Activated naive CD4-positive, alpha-beta T cell (primary cell): Measurements from ENCODE around the gene UBR1.
"Not testable (repeated sequence)": the region's sequence is repeated elsewhere in the genome, so short reads cannot be mapped to it uniquely, and the experiment has no call there.

Source experiments
- DNase-seq, 4 experiments: peaks; one replicate each; lab custom pipeline; 2025; lab: John Stamatoyannopoulos, UW

The UBR1 gene

DNA sequence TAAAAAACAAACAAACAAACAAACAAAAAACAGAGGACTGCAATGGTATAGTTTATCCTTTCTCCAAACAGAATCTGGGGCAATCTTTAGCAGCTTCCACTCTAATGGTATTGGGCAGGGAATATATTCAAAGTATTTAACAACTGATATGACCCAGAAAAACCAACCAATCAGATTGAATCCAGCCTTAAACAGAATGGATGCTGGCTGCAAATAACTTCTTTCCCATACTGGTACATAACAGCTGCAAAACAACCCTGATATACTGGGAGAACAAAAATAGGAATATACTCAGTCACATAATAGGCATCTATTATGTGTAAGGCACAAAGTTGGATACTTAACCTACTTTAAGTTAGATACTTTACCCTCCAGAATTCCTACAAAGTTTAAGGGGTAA is 49.1 kb downstream of the UBR1 start:
- DNase-seq, result no peak

DNA sequence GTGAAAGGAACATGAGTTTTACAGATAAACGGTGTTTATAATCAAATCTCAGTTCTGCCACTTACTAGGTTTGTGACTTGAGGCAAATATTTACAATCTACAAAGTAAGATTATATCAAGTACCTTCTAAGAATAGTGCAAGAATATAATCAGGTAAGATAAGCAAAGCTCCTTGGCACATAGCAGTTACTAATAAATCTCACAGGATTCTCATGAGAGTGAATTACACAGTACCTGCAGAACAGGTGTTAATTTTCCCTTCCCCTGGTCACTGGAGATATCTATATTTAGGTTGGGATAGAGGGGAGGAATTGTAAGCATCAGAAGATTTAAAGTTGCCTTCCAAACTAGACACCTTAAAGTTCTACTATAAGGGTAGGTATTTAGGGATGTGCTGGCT is 53.0 kb downstream of the UBR1 start:
- DNase-seq, result no peak

DNA sequence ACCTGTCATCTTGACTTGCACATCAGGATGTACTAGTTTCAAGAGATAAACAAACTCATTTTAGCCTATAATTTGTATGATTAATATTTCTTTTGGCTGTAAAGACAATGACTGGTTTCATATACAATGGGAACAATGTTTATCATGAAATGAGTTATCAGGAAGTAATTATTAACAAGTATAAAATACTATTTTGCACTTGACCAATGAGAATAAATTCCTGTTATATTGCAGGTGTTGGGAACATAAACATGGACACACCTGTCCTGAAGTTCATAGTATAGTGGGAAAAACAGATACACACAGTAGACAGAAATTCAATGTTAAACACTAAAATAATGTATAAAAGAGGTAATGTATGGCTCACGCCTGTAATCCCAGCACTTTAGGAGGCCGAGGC is 56.9 kb downstream of the UBR1 start:
- DNase-seq, result no peak

DNA sequence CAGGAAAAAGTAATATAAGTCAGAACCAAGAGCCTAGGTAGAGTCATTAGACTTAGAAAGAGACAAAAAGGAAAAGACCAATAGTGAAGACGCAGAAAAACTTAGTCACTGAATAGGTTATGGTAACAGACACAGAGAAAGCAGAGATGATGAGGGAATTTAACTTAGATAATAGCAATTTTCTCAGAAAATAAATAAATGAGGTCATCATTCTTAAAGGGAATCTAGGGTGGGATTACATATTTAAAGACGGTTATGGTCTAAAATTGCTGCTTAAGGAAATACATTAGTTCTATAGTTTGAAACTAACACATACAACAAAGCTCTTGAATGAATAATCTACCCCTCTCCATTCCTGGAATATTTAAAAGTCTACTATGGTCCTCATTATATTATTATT is 59.4 kb downstream of the UBR1 start:
- no peak for DNase-seq

DNA sequence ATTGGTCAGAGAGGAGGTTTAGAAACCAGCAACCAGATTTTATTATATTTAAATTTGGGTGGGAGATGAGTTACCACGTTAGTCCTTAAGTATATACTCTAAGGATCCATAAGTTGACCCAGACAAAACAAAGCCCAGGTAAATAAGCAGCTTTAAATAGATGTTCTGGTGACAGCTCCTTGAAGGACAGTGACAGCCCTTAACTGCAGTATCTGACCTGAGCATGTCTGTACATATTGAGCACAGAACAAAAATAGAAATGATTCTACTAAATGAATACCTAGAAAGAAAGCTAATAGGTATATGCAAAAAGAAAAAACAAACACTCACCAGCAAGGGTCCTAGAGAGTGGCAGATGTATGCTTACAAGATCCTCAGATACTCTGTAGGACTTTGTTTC is 63.0 kb downstream of the UBR1 start:
- no peak for DNase-seq

GRCh38 chr15:43041085-43041484 is 64.8 kb downstream of the UBR1 start:
- not testable (repeated sequence) for DNase-seq

DNA sequence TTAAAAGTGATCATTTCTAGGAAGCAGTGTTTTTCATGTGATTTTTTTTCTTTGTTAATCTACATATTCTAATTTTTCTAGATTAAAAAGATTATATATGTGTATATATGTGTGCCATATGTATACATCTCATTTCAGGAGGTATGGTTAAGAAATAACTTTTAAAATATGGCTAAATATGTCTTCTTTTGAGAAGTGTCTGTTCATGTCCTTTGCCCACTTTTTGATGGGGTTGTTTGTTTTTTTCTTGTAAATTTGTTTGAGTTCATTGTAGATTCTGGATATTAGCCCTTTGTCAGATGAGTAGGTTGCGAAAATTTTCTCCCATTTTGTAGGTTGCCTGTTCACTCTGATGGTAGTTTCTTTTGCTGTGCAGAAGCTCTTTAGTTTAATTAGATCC is 70.6 kb downstream of the UBR1 start:
- not testable (repeated sequence) for DNase-seq

DNA sequence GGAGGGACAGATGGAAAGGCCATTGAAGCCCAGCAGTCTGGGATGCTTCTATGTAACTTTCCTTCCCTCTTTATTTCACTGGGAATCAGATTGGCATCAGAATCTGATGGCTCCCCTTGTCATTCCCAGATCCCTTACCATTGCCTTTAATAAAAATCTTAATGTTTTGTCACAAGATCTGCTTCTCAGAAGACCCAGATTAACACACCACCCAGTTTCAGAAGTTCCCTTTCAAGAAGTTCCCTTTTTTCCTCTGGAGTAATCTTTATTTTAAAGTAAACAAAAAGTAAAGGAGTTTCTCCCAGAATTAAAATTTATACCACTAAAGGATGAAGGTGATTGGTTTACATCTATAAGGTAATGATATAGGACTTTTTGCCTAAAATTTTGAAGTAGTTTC is 76.4 kb downstream of the UBR1 start:
- no peak for DNase-seq

DNA sequence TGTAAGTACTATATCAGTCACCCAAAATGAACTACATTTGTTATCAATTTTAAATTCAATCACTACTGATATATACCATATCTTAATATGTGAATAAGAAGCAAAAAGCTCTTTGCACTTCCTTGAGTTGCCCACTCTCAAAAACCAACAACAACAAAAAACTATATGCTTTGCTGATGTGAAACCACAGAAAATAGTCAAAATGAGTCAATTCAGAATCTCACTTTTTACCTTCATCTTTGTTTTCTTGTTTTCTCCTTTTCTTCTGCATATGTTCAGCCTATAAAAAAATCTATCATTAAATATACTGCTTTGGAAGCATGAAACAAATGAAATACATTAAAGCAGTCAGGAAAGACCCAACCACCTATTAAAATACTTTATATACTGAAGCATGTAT is 80.7 kb downstream of the UBR1 start:
- DNase-seq, result no peak

DNA sequence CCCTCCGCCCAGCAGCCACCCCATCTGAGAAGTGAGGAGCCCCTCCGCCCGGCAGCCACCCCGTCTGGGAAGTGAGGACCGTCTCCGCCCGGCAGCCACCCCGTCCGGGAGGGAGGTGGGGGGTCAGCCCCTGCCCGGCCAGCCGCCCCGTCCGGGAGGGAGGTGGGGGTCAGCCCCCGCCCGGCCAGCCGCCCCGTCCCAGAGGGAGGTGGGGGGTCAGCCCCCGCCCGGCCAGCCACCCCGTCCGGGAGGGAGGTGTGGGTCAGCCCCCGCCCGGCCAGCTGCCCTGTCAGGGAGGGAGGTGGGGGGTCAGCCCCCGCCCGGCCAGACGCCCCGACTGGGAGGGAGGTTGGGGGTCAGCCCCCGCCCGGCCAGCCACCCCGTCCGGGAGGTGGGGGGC is 91.2 kb downstream of the UBR1 start:
- DNase-seq, result not testable (repeated sequence)

GRCh38 chr15:43009206-43009605 is 96.6 kb downstream of the UBR1 start:
- DNase-seq, result no peak

DNA sequence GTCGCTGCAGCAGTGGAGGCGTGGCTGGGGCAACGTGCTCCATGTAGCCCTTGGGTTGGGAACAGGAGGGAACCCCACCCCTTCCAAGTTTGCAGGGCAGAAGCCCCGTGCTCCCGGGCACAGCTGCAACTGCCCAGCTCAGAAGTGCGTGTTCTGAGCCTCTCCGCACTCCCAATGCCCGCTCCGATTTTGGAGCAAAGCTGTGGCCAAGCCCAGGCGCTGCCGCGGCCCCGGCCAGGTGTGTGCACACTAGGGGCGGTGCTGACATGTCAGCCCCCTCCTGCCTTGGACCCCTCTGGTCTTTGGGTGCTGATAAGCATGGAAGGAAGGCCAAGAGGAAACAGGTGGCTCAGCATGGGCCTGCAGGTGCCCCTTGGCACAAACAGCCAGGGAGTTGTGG is 97.7 kb downstream of the UBR1 start:
- no peak for DNase-seq

- no peak for DNase-seq
Observed at GRCh38 chr15:43007551-43007950, 98.3 kb downstream of the UBR1 start.

DNA sequence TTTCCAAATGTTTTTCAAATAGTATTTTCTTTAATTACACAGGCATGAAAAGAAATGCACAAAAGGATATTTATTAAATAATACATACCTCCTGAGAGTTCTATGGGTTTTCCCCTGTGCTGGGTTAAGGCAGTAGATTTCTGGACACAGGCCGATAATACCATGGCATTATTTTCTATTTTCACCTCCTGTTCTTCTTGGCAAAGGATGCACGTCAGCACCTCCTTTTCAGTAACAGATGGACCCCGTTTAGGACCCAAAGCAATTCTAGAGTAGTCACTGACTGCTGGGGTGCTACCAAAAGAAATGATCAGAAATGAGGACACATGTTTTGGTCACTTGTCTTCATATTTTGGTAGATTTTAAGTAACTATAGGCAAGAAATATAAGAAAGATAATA is 98.8 kb downstream of the UBR1 start:
- DNase-seq, result no peak

DNA sequence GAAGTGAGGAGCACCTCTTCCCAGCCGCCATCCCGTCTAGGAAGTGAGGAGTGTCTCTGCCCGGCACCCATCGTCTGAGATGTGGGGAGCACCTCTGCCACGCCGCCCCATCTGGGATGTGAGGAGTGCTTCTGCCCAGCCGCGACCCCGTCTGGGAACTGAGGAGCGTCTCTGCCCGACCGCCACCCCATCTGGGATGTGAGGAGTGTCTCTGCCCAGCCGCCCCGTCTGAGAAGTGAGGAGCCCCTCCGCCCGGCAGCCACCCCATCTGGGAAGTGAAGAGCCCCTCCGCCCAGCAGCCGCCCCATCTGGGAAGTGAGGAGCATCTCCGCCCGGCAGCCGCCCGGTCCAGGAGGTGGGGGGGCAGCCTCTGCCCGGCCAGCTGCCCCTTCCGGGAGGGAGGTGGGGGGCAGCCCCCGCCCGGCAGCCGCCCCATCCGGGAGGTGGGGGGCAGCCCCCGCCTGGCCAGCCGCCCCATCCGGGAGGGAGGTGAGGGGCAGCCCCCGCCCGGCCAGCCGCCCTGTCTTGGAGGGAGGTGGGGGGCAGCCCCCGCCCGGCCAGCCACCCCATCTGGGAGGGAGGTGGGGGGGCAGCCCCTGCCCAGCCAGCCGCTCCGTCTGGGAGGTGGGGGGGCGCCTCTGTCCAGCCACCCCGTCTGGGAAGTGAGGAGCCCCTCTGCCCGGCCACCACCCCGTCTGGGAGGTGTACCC is 100.8 kb downstream of the UBR1 start:
- DNase-seq, result not testable (repeated sequence)

DNA sequence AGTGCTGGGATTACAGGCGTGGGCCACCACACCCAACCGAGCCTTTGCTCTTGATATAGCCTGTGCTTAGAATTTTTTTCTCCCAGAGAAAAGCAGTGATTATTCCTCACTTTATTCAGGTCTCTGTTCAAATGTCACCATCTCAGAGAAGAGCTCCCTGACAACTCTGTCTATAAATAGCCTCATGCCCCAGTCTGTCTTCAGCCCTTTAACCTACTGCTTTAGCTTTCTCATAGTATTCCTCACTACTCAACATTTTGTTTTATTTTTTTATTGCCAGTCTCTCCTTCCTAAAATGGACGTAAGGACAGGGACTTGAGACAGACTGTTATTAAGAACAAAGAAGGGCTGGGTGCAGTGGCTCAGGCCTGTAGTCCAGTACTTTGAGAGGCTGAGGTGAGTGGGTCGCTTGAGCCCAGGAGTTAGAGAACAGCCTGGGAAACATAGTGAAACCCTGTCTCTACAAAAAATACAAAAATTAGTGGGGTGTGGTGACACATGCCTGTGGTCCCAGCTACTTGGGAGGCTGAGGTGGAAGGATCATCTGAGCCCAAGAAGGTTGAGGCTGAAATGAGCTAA is 106.5 kb downstream of the UBR1 start:
- DNase-seq, result no peak

DNA sequence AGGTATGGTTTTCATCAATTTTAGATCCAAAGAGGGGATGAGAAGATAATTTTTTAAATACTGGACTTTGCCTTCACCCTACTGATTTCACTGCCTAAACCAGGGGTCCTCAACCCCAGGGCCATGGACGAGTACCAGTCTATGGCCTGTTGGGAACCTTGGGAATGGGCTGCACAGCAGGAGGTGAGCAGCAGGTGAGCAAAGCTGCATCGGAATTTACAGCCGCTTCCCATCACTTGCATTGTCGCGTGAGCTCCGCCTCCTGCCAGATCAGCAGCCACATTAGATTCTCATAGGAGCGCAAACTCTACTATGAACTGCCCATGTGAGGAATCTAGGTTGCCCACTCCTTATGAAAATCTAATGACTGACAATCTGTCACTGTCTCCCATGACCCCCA is 109.0 kb downstream of the UBR1 start:
- no peak for DNase-seq

DNA sequence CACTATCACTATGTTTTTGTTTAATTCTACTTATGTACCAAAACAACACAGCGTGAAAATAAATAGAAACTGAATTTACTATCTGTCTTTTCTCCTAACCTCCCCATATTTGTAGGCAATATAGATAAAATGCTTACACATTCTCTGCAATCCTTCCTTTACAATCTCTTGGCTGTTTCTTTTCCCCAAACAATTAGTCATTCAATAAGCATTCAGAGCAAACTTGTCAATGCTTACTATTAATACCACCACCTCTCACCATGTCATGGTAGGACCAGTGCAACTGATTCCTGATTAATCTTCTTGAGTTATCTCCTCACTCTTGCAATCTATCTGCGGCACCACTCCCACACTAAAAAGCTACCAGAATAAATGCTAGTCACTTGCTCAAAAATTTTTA is 111.3 kb downstream of the UBR1 start:
- no peak for DNase-seq

- no peak for DNase-seq
Observed at GRCh38 chr15:42992626-42993025, 113.2 kb downstream of the UBR1 start.

GRCh38 chr15:42986693-42987342 is 119.0 kb downstream of the UBR1 start:
- DNase-seq, result no peak

DNA sequence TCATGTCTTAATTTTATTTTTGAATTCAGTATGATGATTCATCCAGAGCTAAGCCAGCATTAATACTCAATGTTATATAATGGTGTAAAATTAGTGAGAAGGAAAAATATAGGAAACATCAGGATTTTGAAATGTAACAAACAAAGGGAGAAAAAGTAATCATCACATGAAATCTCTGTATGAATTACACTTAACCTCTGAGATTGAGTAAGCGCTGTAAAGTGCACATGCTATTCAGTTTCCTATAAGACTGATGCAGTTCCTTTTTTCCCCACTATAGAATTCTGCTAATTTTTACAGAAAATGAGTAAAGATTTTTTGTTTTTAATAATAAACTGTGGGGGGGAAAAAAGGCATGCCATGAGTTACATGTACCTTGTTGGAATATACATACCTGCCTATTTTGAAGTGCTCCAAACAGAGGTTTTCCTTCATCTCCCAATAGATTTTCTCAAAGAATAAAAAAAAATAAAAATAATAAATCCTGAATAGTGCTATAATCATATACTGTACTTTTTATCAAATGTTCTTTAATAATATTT is 121.3 kb downstream of the UBR1 start:
- no peak for DNase-seq

DNA sequence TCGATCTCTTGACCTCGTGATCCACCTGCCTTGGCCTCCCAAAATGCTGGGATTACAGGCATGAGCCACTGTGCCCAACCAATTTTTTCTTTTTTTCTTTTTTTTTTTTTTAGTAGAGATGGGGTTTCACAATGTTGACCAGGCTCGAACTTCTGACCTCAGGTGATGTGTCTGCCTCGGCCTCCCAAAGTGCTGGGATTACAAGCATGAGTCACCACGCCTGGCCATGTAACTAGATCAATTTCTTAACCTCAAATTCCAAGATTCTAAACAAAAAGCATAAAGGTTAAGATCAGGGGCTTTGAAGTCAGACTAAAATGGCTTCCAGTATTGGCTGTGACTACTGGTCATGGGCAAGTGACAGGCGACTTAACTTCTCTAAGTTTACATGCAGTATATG is 126.7 kb downstream of the UBR1 start:
- not testable (repeated sequence) for DNase-seq

- no peak for DNase-seq
Observed at GRCh38 chr15:42974202-42974862, 131.5 kb downstream of the UBR1 start.
